GM23338 (cell line): ENCODE data around the gene TMEM175. TPM values are rescaled to one million over a fixed set of nuclear protein-coding genes. Genes with fewer than 3 reads are reported as not detected.

Experiments
- ATAC-seq: fragments of 200-7000 bp; cut with Tn5 transposase; 3 replicates; pipeline ENCODE4 v1.9.1; 2020
- DNase-seq: peaks from one replicate; pipeline ENCODE4 v3.0.0-alpha.2; 2015; ENCODE audit warnings: low spot score
- H2AFZ ChIP-seq: fragments of 200-600 bp; sonication (generic); 2 replicates; pipeline ENCODE4 v1.8.0; 2016; ENCODE audit warnings: antibody characterized with exemption, mild to moderate bottlenecking, moderate library complexity
- H3F3A ChIP-seq: fragments of 200-600 bp; sonication (generic); replicated peaks from 2 replicates; pipeline ENCODE4 v1.8.0; 2017; ENCODE audit warnings: antibody characterized with exemption, mixed run types, low read depth
- H3K27ac ChIP-seq: fragments of 200-600 bp; sonication (generic); 2 replicates; pipeline ENCODE4 v1.6.1; 2016; ENCODE audit warnings: low read depth
- H3K27me3 ChIP-seq: fragments of 200-600 bp; sonication (generic); 2 replicates; pipeline ENCODE4 v1.8.0; 2016; ENCODE audit warnings: mild to moderate bottlenecking, mixed run types, moderate library complexity; ENCODE audit not compliant: insufficient read depth
- H3K36me3 ChIP-seq: fragments of 200-600 bp; sonication (generic); 2 replicates; pipeline ENCODE4 v1.8.0; 2016; ENCODE audit warnings: mild to moderate bottlenecking; ENCODE audit not compliant: insufficient read depth
- H3K4me1 ChIP-seq: fragments of 200-600 bp; sonication (generic); 2 replicates; pipeline ENCODE4 v1.8.0; 2016; ENCODE audit warnings: mild to moderate bottlenecking, moderate library complexity; ENCODE audit not compliant: insufficient read depth
- H3K4me2 ChIP-seq: fragments of 200-600 bp; sonication (generic); 2 replicates; pipeline ENCODE4 v1.7.1; 2017; ENCODE audit warnings: mixed run types
- H3K4me3 ChIP-seq: fragments of 200-600 bp; sonication (generic); 2 replicates; pipeline ENCODE4 v1.6.1; 2016; ENCODE audit warnings: mixed run types
- H3K79me2 ChIP-seq: fragments of 200-600 bp; sonication (generic); replicated peaks from 2 replicates; pipeline ENCODE4 v1.8.0; 2017; ENCODE audit warnings: mild to moderate bottlenecking; ENCODE audit not compliant: insufficient read depth
- H3K9me2 ChIP-seq: fragments of 200-600 bp; sonication (generic); 2 replicates; pipeline ENCODE4 v1.8.0; 2017; ENCODE audit not compliant: insufficient read depth
- H4K20me1 ChIP-seq: fragments of 200-600 bp; sonication (generic); replicated peaks from 2 replicates; pipeline ENCODE4 v1.8.0; 2017; ENCODE audit warnings: mild to moderate bottlenecking; ENCODE audit not compliant: insufficient read depth
- H3K27ac Mint-ChIP-seq: 2 replicates; pipeline ENCODE4 v1.8.0; 2020; ENCODE audit warnings: inconsistent platforms, mild to moderate bottlenecking, moderate library complexity, mixed read lengths
- H3K27me3 Mint-ChIP-seq: 3 replicates; pipeline ENCODE4 v1.8.0; 2022; ENCODE audit warnings: low read depth, mild to moderate bottlenecking, moderate library complexity, mixed read lengths, inconsistent platforms; ENCODE audit not compliant: insufficient read depth, poor library complexity
- H3K36me3 Mint-ChIP-seq: 3 replicates; pipeline ENCODE4 v1.8.0; 2021; ENCODE audit warnings: low read depth, mild to moderate bottlenecking, inconsistent platforms, moderate library complexity, mixed read lengths
- H3K4me1 Mint-ChIP-seq: 3 replicates; pipeline ENCODE4 v1.8.0; 2020; ENCODE audit warnings: mild to moderate bottlenecking, inconsistent platforms, mixed read lengths
- H3K4me3 Mint-ChIP-seq: 3 replicates; pipeline ENCODE4 v1.8.0; 2021; ENCODE audit warnings: moderate library complexity, mild to moderate bottlenecking, inconsistent platforms, mixed read lengths
- H3K9me3 Mint-ChIP-seq: 3 replicates; pipeline ENCODE4 v1.8.0; 2020; ENCODE audit warnings: moderate library complexity, mild to moderate bottlenecking, inconsistent platforms, mixed read lengths
- EZH2phosphoT487 ChIP-seq: fragments of 200-600 bp; sonication (generic); IDR thresholded peaks from one replicate; pipeline ENCODE4 v1.8.1; 2018; ENCODE audit warnings: antibody characterized with exemption; ENCODE audit not compliant: unreplicated experiment
- JUNB ChIP-seq: IDR thresholded peaks from one replicate; pipeline ENCODE4 v1.6.1; 2016; ENCODE audit warnings: antibody characterized with exemption; ENCODE audit not compliant: unreplicated experiment
- NANOG ChIP-seq: IDR thresholded peaks from 2 replicates; pipeline ENCODE4 v1.6.1; 2016; ENCODE audit warnings: antibody characterized with exemption, borderline replicate concordance
- POLR2AphosphoS5 ChIP-seq: IDR thresholded peaks from 2 replicates; pipeline ENCODE4 v1.6.1; 2016; ENCODE audit warnings: antibody characterized with exemption, low read depth
- STAT1 ChIP-seq: IDR thresholded peaks from one replicate; pipeline ENCODE4 v1.6.1; 2016; ENCODE audit warnings: antibody characterized with exemption; ENCODE audit not compliant: unreplicated experiment
- ZNF114 ChIP-seq: fragments of 250-450 bp; sonication (Bioruptor Pico); IDR thresholded peaks from 2 replicates; pipeline ENCODE4 v1.5.0; 2020; ENCODE audit warnings: mild to moderate bottlenecking, moderate library complexity
- polyA plus RNA-seq: library from polyadenylated mRNA; unstranded; fragments of >200 nt; fragmentation: Nextera tagmentation; extraction: Ambion mirVana; gene quantifications from 2 replicates; pipeline ENCODE4 v1.2.1, GENCODE V29; 2016
- total RNA-seq: library from RNA; depleted of rRNA; stranded (reverse); fragments of >200 nt; shearing (Covaris generic); gene quantifications from 2 replicates; pipeline ENCODE4 v1.2.3, GENCODE V29; 2014
- TF ChIP-seq, protein P1 (sequence below), 2 experiments: fragments of 200-600 bp in 1 of 2; sonication (generic) in 1 of 2; conservative IDR thresholded peaks; 2 replicates each; pipeline versions ENCODE4 v1.5.1 to v1.6.1; 2016 to 2017; ENCODE audit warnings: antibody characterized with exemption in 2 of 2, low read depth in 2 of 2, mild to moderate bottlenecking in 2 of 2, moderate library complexity in 1 of 2
- TF ChIP-seq, protein P2 (sequence below): fragments of 250-450 bp; sonication (Bioruptor Pico); IDR thresholded peaks from 2 replicates; pipeline ENCODE4 v1.5.0; 2020; ENCODE audit warnings: mild to moderate bottlenecking, moderate library complexity
- TF ChIP-seq, protein P3 (sequence below): IDR thresholded peaks from 2 replicates; pipeline ENCODE4 v1.6.1; 2016; ENCODE audit warnings: antibody characterized with exemption

TMEM175 gene
- total and polyA plus RNA-seq, 2 experiments from 2014 or later: 8.0 to 11.4 TPM

DNA sequence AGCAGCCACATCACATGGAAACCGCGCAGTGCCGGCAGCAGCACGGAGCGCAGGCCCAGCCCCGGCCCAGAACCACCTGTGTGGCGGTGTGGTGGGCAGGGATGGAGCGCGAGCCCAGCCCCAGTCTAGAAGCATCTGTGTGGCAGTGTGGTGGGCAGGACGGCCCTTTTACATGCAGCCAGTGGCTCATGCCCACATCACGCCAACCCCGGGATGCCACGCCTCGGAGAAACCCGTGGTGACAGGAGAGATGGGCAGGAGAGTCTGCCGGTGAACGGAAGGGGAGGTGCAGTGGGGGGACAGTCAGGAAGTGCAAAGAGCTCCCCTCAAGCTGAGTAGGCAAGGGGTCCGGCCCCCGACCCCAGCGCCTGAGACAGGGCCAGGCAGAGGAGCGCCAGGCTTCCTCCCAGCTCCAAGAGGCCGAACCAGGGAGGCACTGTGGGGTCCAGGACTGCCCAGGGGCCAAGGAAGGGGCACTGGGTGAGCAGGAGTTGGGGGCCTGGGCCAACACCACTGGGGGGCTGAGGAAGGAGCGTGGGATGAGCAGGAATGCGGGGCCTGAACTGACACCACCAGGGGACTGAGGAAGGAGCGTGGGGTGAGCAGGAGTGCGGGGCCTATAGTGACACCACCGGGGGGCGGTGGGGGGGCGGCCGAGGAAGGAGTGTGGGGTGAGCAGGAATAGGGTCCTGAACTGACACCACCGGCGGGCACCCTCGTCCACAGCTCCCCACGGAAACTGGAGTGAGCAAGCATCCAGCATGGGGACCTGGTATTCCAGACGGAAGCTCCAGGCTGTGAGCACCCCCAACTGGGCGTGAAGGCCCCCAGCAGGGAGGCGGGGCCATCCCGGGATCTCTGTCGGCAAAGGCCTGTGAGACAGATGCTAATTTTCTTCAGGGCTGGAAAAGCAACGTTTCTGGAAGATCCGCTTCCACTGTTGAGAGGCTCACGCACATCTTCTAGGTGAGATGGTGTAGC lies 28.9 kb upstream of the TMEM175 start:
- Histone ChIP-seq H3K27ac (peak overlapping the region; percentile 74; the same call in 1 of the 2 replicates), H2AFZ (no peak overlapping the region), H3K27me3 (no peaks in the 10 kb centered on the region), H3K9me2 (no peaks in the 10 kb centered on the region), H3F3A (0 out of 2 replicates have a peak, but pooled peaks cover 6% of the 10 kb centered on the region), H4K20me1 (no peaks in the 10 kb centered on the region; the same call in 1 of the 2 replicates), H3K4me2 (no peak overlapping the region), H3K36me3 (no peaks in the 10 kb centered on the region), H3K4me1 (peaks cover 7% of the 10 kb centered on the region; the same call in 1 of the 2 replicates), H3K4me3 (no peak overlapping the region), H3K79me2 (0 out of 2 replicates have a peak, but pooled peaks cover 14% of the 10 kb centered on the region)
- ATAC-seq (peak; percentile 21; the same call in 2 of the 3 replicates), DNase-seq (no peak)
- no peak for TF ChIP-seq JUNB
- Mint-ChIP-seq H3K27ac (no peak overlapping the region), H3K36me3 (peaks cover 22% of the 10 kb centered on the region), H3K4me1 (peaks cover 8% of the 10 kb centered on the region), H3K9me3 (peaks cover 6% of the 10 kb centered on the region), H3K27me3 (peaks cover 14% of the 10 kb centered on the region), H3K4me3 (no peak overlapping the region)

DNA sequence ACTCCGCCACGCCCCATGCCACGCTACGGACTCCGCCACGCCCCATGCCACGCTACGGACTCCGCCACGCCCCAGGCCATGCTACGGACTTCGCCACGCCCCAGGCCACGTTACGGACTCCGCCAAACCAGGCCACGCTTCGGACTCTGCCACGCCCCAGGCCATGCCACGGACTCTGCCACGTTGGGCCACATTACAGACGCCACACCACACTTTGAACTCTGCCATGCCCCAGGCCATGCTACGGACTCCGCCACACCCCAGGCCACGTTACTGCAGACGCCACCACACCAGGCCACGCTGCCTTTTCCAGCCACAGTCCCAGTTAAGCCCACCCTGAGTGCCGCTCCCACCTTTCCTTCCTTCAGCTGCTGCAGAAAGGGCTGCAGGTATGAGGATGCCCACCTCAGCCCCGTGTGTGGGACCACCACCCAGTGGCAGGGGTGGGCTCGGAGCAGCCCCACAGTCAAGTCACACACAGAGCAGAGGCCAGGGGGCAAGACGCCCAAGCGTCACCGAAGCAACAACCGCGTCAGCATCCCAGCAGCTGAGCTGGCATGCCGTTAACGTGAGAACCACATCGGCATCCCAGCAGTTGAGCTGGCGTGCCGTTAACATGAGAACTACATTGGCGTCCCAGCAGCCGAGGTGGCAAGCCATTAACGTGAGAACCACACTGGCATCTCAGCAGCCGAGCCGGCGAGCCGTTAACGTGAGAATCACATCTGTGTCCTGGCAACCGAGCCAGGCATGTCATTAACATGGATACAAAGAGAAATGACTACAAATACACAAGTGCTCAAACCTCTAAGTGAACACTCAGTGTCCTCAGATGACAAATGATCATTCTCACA lies 26.5 kb upstream of the TMEM175 start:
- no peak overlapping the region for H3K27ac ChIP-seq
- H3K36me3 Mint-ChIP-seq: peaks cover 18% of the 10 kb centered on the region
- DNase-seq (no peak), ATAC-seq (no peak)
- no peak overlapping the region for H3K4me2 ChIP-seq
- H3K36me3 ChIP-seq: no peaks in the 10 kb centered on the region
- no peak overlapping the region for H3K4me3 Mint-ChIP-seq
- no peaks in the 10 kb centered on the region for H3K9me2 ChIP-seq
- peaks cover 6% of the 10 kb centered on the region for H3K9me3 Mint-ChIP-seq
- H3F3A ChIP-seq: 0 out of 2 replicates have a peak, but pooled peaks cover 6% of the 10 kb centered on the region
- peaks cover 8% of the 10 kb centered on the region; the same call in 1 of the 2 replicates for H3K79me2 ChIP-seq
- peaks cover 8% of the 10 kb centered on the region for H3K4me1 Mint-ChIP-seq
- H3K27me3 Mint-ChIP-seq: peaks cover 9% of the 10 kb centered on the region
- H4K20me1 ChIP-seq: no peaks in the 10 kb centered on the region; the same call in 1 of the 2 replicates
- no peaks in the 10 kb centered on the region for H3K27me3 ChIP-seq
- H3K27ac Mint-ChIP-seq: no peak overlapping the region
- no peak overlapping the region for H3K4me3 ChIP-seq
- H3K4me1 ChIP-seq: peaks cover 7% of the 10 kb centered on the region; the same call in 1 of the 2 replicates
- no peak overlapping the region for H2AFZ ChIP-seq
- TF ChIP-seq POLR2AphosphoS5 (no peak), ZNF114 (CRISPR knock-in tag) (no peak), EZH2phosphoT487 (no peak), STAT1 (no peak), NANOG (no peak), JUNB (no peak)
- TF ChIP-seq, protein P1, sequence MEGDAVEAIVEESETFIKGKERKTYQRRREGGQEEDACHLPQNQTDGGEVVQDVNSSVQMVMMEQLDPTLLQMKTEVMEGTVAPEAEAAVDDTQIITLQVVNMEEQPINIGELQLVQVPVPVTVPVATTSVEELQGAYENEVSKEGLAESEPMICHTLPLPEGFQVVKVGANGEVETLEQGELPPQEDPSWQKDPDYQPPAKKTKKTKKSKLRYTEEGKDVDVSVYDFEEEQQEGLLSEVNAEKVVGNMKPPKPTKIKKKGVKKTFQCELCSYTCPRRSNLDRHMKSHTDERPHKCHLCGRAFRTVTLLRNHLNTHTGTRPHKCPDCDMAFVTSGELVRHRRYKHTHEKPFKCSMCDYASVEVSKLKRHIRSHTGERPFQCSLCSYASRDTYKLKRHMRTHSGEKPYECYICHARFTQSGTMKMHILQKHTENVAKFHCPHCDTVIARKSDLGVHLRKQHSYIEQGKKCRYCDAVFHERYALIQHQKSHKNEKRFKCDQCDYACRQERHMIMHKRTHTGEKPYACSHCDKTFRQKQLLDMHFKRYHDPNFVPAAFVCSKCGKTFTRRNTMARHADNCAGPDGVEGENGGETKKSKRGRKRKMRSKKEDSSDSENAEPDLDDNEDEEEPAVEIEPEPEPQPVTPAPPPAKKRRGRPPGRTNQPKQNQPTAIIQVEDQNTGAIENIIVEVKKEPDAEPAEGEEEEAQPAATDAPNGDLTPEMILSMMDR (conservative IDR thresholded peaks at IDR 0.05; ENCODE audit: low read depth in 2 of 2): no peak
- TF ChIP-seq, protein P2, sequence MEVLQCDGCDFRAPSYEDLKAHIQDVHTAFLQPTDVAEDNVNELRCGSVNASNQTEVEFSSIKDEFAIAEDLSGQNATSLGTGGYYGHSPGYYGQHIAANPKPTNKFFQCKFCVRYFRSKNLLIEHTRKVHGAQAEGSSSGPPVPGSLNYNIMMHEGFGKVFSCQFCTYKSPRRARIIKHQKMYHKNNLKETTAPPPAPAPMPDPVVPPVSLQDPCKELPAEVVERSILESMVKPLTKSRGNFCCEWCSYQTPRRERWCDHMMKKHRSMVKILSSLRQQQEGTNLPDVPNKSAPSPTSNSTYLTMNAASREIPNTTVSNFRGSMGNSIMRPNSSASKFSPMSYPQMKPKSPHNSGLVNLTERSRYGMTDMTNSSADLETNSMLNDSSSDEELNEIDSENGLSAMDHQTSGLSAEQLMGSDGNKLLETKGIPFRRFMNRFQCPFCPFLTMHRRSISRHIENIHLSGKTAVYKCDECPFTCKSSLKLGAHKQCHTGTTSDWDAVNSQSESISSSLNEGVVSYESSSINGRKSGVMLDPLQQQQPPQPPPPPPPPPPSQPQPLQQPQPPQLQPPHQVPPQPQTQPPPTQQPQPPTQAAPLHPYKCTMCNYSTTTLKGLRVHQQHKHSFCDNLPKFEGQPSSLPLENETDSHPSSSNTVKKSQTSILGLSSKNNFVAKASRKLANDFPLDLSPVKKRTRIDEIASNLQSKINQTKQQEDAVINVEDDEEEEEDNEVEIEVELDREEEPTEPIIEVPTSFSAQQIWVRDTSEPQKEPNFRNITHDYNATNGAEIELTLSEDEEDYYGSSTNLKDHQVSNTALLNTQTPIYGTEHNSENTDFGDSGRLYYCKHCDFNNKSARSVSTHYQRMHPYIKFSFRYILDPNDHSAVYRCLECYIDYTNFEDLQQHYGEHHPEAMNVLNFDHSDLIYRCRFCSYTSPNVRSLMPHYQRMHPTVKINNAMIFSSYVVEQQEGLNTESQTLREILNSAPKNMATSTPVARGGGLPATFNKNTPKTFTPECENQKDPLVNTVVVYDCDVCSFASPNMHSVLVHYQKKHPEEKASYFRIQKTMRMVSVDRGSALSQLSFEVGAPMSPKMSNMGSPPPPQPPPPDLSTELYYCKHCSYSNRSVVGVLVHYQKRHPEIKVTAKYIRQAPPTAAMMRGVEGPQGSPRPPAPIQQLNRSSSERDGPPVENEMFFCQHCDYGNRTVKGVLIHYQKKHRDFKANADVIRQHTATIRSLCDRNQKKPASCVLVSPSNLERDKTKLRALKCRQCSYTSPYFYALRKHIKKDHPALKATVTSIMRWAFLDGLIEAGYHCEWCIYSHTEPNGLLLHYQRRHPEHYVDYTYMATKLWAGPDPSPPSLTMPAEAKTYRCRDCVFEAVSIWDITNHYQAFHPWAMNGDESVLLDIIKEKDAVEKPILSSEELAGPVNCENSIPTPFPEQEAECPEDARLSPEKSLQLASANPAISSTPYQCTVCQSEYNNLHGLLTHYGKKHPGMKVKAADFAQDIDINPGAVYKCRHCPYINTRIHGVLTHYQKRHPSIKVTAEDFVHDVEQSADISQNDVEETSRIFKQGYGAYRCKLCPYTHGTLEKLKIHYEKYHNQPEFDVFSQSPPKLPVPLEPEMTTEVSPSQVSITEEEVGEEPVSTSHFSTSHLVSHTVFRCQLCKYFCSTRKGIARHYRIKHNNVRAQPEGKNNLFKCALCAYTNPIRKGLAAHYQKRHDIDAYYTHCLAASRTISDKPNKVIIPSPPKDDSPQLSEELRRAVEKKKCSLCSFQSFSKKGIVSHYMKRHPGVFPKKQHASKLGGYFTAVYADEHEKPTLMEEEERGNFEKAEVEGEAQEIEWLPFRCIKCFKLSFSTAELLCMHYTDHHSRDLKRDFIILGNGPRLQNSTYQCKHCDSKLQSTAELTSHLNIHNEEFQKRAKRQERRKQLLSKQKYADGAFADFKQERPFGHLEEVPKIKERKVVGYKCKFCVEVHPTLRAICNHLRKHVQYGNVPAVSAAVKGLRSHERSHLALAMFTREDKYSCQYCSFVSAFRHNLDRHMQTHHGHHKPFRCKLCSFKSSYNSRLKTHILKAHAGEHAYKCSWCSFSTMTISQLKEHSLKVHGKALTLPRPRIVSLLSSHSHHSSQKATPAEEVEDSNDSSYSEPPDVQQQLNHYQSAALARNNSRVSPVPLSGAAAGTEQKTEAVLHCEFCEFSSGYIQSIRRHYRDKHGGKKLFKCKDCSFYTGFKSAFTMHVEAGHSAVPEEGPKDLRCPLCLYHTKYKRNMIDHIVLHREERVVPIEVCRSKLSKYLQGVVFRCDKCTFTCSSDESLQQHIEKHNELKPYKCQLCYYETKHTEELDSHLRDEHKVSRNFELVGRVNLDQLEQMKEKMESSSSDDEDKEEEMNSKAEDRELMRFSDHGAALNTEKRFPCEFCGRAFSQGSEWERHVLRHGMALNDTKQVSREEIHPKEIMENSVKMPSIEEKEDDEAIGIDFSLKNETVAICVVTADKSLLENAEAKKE (CRISPR knock-in tag): no peak
- TF ChIP-seq, protein P3, sequence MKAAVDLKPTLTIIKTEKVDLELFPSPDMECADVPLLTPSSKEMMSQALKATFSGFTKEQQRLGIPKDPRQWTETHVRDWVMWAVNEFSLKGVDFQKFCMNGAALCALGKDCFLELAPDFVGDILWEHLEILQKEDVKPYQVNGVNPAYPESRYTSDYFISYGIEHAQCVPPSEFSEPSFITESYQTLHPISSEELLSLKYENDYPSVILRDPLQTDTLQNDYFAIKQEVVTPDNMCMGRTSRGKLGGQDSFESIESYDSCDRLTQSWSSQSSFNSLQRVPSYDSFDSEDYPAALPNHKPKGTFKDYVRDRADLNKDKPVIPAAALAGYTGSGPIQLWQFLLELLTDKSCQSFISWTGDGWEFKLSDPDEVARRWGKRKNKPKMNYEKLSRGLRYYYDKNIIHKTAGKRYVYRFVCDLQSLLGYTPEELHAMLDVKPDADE: no peak
